Fibroblast of villous mesenchyme (primary cell): ENCODE results near the gene IRF5. TPM values are rescaled to one million over a fixed set of nuclear protein-coding genes. Genes with fewer than 3 reads are reported as not detected.

Experiments used
- DNase-seq: peaks from one replicate; pipeline ENCODE4 v3.0.0-alpha.2; 2010; ENCODE audit warnings: low read depth
- H3K4me3 ChIP-seq: 2 replicates; pipeline ENCODE4 v1.5.1; 2011; ENCODE audit warnings: low read depth, mild to moderate bottlenecking, low read length
- CTCF ChIP-seq: IDR thresholded peaks from 2 replicates; pipeline ENCODE4 v1.5.1; 2012; ENCODE audit warnings: low read depth, mild to moderate bottlenecking, low read length; ENCODE audit not compliant: insufficient read depth
- total RNA-seq: library from RNA; depleted of rRNA; stranded (reverse); fragments of >200 nt; gene quantifications from 2 replicates; pipeline ENCODE4 v1.2.3, GENCODE V29; 2012

IRF5 gene
- total RNA-seq, 1 donor = under 0.01 TPM

DNA sequence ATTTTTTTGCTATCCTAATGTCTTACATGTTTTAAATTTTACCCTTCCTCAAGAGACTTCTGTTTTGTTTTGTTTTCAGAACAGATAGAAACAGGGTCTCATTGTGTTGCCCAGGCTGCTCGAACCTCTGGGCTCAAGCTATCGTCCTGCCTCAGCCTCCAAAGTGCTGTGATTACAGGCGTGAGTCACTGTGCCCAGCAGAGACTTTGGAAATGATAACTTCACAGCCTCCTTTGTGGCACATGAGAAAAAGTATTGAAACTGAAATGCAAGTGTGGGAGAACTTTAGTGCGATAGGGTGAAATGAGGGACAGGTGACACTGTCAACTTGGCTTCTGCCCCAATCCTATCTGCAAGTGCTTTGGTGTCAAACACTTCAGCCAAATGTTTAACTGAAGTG is 21.6 kb downstream of the IRF5 start:
- no peak overlapping the region for H3K4me3 ChIP-seq
- no peak for TF ChIP-seq CTCF
- no peak for DNase-seq

- TF ChIP-seq CTCF = no peak
- no peak for DNase-seq
- no peak overlapping the region for H3K4me3 ChIP-seq
These were observed 23.4 kb downstream of the IRF5 start for GRCh38 chr7:128961030-128961659.

DNA sequence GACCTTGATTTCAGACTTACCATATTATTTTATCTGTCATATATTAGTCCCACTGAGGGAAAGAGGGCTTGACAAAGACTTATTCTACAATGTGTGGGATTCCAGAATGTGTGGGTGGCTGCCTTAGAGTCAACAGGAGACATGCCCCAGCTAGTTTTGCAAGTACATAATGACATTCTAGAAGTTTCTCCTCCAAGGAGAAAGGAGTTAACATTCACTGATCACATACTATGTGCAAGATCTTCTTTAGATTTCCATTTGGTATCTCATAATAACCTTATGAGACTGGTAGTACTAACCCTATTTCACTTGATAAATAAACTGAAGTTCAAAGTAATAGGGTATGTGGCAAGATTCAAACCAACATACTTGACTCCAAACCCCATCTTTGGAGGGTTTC is 25.2 kb downstream of the IRF5 start:
- DNase-seq = no peak
- no peak overlapping the region for H3K4me3 ChIP-seq
- no peak for TF ChIP-seq CTCF

DNA sequence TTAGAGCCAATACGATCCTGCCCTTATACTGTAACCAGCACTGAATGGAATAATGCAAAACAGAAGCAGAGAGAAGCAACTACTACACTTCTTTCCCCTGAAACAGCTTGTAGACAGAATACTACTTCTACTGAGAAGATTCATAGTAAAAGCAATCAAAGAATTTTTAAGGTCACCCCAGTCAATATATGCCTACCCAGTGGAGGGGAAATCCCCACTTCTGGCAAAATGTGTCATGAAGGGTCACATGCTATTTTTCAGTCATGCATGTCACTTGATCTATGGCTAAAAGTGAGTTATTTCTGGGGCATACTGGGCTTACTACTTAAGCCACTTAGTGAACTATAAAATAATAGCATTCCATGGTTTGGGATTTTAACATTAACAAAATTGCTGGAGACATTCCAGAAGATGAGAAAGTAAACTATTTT is 25.6 kb downstream of the IRF5 start:
- TF ChIP-seq CTCF = no peak
- H3K4me3 ChIP-seq = no peak overlapping the region
- peak; percentile 13 for DNase-seq

GRCh38 chr7:128968624-128969023 is 30.9 kb downstream of the IRF5 start:
- DNase-seq = no peak
- no peak for TF ChIP-seq CTCF
- no peak overlapping the region for H3K4me3 ChIP-seq

- peak; percentile 71 for DNase-seq
- TF ChIP-seq CTCF = no peak
- H3K4me3 ChIP-seq = no peak overlapping the region
These were observed 36.7 kb downstream of the IRF5 start for GRCh38 chr7:128974241-128974934.
